Measurements from ENCODE around the gene MGMT.

GRCh38 chr10:129758207-129759021 is 291.4 kb downstream of the MGMT start:
- TF ChIP-seq CTCF (IDR thresholded peaks at IDR 0.05) (no peak), POLR2A (IDR thresholded peaks at IDR 0.05) (no peak)
